Measurements from ENCODE around the gene PIP5KL1. TPM values are rescaled to one million over a fixed set of nuclear protein-coding genes. Genes with fewer than 3 reads are reported as not detected.

PIP5KL1 gene
- total RNA-seq, 2 experiments from 2014 or later: 0.95 to 4.4 TPM

- no peaks in the 10 kb centered on the region for H4K20me1 ChIP-seq (ENCODE audit: insufficient read depth, low read length)
- peak overlapping the region; percentile 89 for H3K27ac ChIP-seq (ENCODE audit: low read depth, low read length, poor library complexity, severe bottlenecking)
- H2AFZ ChIP-seq (ENCODE audit: low read length): no peak overlapping the region
- peaks cover 23% of the 10 kb centered on the region for H3K79me2 ChIP-seq (ENCODE audit: insufficient read depth, low read depth, low read length)
- H3K4me1 ChIP-seq (ENCODE audit: insufficient read depth, low read length, poor library complexity, severe bottlenecking): peaks cover 52% of the 10 kb centered on the region
- DNase-seq (ENCODE audit: low spot score): peak; percentile 64
- H3K4me3 ChIP-seq (ENCODE audit: low read depth, low read length, poor library complexity, severe bottlenecking): peak overlapping the region; percentile 89
- ChIA-PET POLR2A (interaction anchor here (0.6 to 1.3 kb wide), 3 partner anchors 54 to 458 kb away, joined by 3 to 5 read pairs (median 3); no protein-coding TSS in a partner anchor), CTCF (ENCODE audit: unreplicated experiment) (no interaction called here)
- H3K36me3 ChIP-seq (ENCODE audit: insufficient read depth, low read length): peaks cover 29% of the 10 kb centered on the region
- TF ChIP-seq, protein P1, sequence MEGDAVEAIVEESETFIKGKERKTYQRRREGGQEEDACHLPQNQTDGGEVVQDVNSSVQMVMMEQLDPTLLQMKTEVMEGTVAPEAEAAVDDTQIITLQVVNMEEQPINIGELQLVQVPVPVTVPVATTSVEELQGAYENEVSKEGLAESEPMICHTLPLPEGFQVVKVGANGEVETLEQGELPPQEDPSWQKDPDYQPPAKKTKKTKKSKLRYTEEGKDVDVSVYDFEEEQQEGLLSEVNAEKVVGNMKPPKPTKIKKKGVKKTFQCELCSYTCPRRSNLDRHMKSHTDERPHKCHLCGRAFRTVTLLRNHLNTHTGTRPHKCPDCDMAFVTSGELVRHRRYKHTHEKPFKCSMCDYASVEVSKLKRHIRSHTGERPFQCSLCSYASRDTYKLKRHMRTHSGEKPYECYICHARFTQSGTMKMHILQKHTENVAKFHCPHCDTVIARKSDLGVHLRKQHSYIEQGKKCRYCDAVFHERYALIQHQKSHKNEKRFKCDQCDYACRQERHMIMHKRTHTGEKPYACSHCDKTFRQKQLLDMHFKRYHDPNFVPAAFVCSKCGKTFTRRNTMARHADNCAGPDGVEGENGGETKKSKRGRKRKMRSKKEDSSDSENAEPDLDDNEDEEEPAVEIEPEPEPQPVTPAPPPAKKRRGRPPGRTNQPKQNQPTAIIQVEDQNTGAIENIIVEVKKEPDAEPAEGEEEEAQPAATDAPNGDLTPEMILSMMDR (conservative IDR thresholded peaks at IDR 0.05; ENCODE audit: low read length): peak; percentile 72
- no peak for TF ChIP-seq EZH2phosphoT487 (IDR thresholded peaks at IDR 0.05; ENCODE audit: borderline replicate concordance, low read depth, low read length)
- no TSS peak for BruUV-seq (replicated peaks)
- no peaks in the 10 kb centered on the region for H3K9me3 ChIP-seq (ENCODE audit: low read length)
- intact Hi-C loops (cut with micrococcal nuclease; ENCODE audit: unreplicated experiment): loop anchor here (2.0 to 5.0 kb wide), 2 partner anchors 48 to 116 kb away; partner anchors contain the start of gene FPGS
- H3K4me2 ChIP-seq (ENCODE audit: low read length): peak overlapping the region; percentile 91
- H3K9me2 ChIP-seq (ENCODE audit: insufficient read depth, low read length): no peaks in the 10 kb centered on the region
Observed at GRCh38 chr9:127918183-127919107, 12.1 kb downstream of the PIP5KL1 start.

- Histone ChIP-seq H3K27ac (ENCODE audit: low read depth, low read length, poor library complexity, severe bottlenecking) (peak overlapping the region; percentile 89), H3K79me2 (ENCODE audit: insufficient read depth, low read depth, low read length) (peaks cover 28% of the 10 kb centered on the region), H3K4me1 (ENCODE audit: insufficient read depth, low read length, poor library complexity, severe bottlenecking) (peaks cover 58% of the 10 kb centered on the region), H3K9me3 (ENCODE audit: low read length) (no peaks in the 10 kb centered on the region), H4K20me1 (ENCODE audit: insufficient read depth, low read length) (no peaks in the 10 kb centered on the region), H3K36me3 (ENCODE audit: insufficient read depth, low read length) (peaks cover 35% of the 10 kb centered on the region), H3K4me3 (ENCODE audit: low read depth, low read length, poor library complexity, severe bottlenecking) (peak overlapping the region; percentile 89), H2AFZ (ENCODE audit: low read length) (no peak overlapping the region), H3K9me2 (ENCODE audit: insufficient read depth, low read length) (no peaks in the 10 kb centered on the region), H3K4me2 (ENCODE audit: low read length) (peak overlapping the region; percentile 91)
- intact Hi-C loops (cut with micrococcal nuclease; ENCODE audit: unreplicated experiment): loop anchor here (2.0 to 5.0 kb wide), 3 partner anchors 47 to 131 kb away; partner anchors contain the start of genes CDK9 and FPGS
- no peak for TF ChIP-seq EZH2phosphoT487 (IDR thresholded peaks at IDR 0.05; ENCODE audit: borderline replicate concordance, low read depth, low read length)
- TF ChIP-seq, protein P1 (conservative IDR thresholded peaks at IDR 0.05; ENCODE audit: low read length): no peak
- peak; percentile 94 for DNase-seq (ENCODE audit: low spot score)
- POLR2A ChIA-PET: interaction anchor here (1.0 to 1.3 kb wide), 5 partner anchors 10 to 110 kb away, joined by 3 to 5 read pairs (median 4); no protein-coding TSS in a partner anchor
- TSS peak; percentile 51 for BruUV-seq (replicated peaks)
- CTCF ChIA-PET (ENCODE audit: unreplicated experiment): interaction anchor here (0.6 to 1.0 kb wide), 2 partner anchors 21 to 48 kb away, joined by 3 to 14 read pairs; no protein-coding TSS in a partner anchor
Observed at GRCh38 chr9:127917603-127918002, 13.0 kb downstream of the PIP5KL1 start.

All from OCI-LY7 (cell line).